ENCODE data around the gene EVC. TPM values are rescaled to one million over a fixed set of nuclear protein-coding genes. Genes with fewer than 3 reads are reported as not detected.
A peak's percentile ranks its signal among the peaks of the same experiment; 100 is the strongest.

The EVC gene
- total RNA-seq, 2 donors from 2014 or later: 7.2 TPM; not detected in 1

DNA sequence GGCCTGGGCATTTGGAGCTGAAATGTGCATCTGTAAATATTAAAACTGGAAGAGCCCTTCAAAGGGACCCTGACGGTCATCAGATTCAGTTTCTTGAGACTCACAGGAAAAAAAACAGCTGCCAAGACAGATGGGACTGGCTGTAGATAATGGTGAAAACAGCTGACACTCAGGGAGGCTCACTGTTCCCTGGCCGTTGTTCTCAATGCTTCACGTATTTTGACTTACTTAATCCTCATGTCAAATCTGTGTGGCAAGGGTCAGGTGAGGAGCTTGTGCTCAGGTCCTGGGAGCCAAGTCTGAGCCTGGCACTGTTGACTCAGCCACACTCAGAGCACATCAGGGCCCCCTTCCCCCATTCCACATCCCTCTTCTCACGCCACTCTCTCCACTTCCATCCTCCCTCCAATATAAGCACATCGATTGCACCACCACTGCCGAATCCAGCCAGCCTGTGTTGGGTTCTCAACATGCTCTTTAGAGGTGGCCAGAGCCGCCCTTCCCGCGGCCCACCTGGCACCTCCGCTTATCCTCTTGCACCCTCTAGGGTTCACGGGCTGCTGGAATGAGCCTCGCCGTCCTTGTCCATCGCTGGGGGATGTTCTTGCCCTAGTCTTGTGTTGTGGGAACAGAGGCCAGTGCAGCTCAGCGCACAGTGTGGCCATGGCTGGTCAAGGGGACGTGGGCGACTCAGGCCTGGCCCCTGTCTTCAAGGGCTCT lies 40.1 kb downstream of the EVC start:
- Mint-ChIP-seq H3K4me3 (no peak overlapping the region), H3K27me3 (no peaks in the 10 kb centered on the region), H3K4me1 (ENCODE audit: low read depth in 2 of 2) (no peaks in the 10 kb centered on the region), H3K36me3 (no peaks in the 10 kb centered on the region), H3K9me3 (no peaks in the 10 kb centered on the region), H3K27ac (no peak overlapping the region)
- no peak for DNase-seq (ENCODE audit: low spot score)
- ATAC-seq: no peak

DNA sequence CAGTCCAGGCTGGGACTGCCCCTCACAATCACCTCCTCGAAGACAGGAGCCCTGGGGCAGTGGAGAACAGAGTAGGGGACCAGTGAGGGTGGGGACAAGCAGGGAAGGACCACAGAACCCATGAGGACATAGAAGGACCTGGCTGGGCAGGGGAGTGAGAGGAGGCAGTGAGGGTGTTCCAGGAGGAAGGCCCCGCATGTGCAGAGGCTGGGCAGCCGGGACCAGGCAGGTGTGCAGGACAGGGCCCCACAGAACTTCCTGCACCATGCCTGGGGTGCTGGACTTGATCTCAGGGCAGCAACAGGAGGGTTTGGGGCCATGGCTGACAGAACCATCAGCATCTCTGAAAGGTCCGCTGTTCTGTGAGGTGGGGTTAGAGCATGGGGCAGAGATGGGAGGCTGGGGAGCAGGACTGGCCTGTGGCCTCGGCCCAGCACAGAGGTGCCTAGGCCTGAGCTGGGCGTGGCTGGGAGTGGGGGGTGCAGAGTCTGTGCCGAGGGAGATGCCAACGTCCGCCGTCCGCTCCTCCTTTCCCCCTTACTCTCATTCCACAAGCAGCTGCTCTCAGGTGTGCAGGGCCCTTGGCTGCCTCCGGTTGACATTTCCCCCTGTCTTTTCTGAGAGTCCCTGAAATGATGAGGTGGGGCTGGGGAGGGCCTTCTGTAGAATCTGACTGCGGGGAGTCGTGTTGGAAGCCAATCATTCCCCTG lies 40.8 kb downstream of the EVC start:
- Mint-ChIP-seq H3K27me3 (no peaks in the 10 kb centered on the region), H3K4me3 (no peak overlapping the region), H3K4me1 (ENCODE audit: low read depth in 2 of 2) (no peaks in the 10 kb centered on the region), H3K9me3 (no peaks in the 10 kb centered on the region), H3K27ac (no peak overlapping the region), H3K36me3 (no peaks in the 10 kb centered on the region)
- no peak for DNase-seq (ENCODE audit: low spot score)
- peak in 1 of 2 donors; percentile 21 for ATAC-seq

DNA sequence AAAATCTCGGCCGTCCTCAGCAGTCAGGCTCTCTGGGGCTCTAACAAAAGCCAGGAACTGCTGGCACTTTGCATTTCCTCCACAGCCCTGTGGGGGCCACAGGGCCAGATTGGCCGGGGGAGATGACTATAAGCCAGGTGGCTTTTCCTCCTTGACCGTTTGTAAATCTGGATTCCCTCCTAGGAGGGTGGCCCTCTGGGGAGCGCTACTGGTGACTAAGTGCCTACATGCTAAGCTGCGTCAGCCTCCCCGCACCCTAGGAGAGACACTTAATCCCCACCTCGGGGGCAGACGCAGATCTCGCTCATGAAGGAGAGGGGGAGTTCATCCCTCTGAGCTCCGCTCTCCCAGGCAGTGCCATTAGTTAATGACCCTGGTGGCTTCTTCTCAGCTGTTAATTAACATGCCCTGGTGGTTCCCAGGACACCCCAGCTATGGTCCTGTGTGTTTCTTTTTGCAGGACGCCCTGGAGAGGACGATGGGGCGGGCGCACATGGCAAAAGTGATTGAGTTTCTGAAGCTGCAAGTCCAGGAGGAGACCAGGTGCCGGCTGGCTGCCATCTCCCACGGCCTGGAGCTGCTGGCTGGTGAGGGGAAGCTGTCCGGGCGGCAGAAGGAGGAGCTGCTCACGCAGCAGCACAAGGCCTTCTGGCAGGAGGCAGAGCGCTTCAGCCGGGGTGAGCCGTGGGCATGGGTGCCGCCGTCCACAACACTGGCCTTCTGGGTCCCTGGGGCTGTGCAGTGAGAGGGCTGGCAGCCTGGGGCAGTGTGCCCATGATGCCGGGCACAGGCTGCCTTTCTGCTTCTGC lies 41.6 kb downstream of the EVC start:
- DNase-seq (ENCODE audit: low spot score) (no peak), ATAC-seq (no peak)
- H3K27ac Mint-ChIP-seq: no peak overlapping the region
- no peaks in the 10 kb centered on the region for H3K4me1 Mint-ChIP-seq (ENCODE audit: low read depth in 2 of 2)
- H3K36me3 Mint-ChIP-seq: no peaks in the 10 kb centered on the region
- H3K4me3 Mint-ChIP-seq: no peak overlapping the region
- no peaks in the 10 kb centered on the region for H3K27me3 Mint-ChIP-seq
- H3K9me3 Mint-ChIP-seq: no peaks in the 10 kb centered on the region

DNA sequence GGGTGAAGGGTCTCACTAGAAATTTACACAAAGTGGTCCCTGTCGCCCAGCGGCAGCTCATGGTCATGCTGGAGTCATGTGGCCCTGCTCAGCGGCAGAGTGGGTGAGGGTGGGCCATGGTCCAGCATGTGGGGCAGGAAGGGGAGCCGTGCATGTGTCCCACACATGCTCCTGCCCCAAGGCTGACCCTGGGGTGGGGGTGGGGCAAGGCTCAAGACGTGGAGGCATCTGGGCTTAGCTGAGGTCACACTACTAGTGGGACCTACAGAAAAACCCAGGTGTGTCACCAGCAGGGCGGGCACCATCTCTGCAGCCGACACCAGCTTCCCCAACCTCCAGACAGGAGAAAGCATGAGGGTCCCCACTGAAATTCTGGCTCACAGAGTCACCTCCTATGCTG lies 42.4 kb downstream of the EVC start:
- Mint-ChIP-seq H3K9me3 (no peaks in the 10 kb centered on the region), H3K27me3 (no peaks in the 10 kb centered on the region), H3K27ac (no peak overlapping the region), H3K4me1 (ENCODE audit: low read depth in 2 of 2) (no peaks in the 10 kb centered on the region), H3K4me3 (no peak overlapping the region), H3K36me3 (no peaks in the 10 kb centered on the region)
- ATAC-seq: no peak
- DNase-seq (ENCODE audit: low spot score): no peak

DNA sequence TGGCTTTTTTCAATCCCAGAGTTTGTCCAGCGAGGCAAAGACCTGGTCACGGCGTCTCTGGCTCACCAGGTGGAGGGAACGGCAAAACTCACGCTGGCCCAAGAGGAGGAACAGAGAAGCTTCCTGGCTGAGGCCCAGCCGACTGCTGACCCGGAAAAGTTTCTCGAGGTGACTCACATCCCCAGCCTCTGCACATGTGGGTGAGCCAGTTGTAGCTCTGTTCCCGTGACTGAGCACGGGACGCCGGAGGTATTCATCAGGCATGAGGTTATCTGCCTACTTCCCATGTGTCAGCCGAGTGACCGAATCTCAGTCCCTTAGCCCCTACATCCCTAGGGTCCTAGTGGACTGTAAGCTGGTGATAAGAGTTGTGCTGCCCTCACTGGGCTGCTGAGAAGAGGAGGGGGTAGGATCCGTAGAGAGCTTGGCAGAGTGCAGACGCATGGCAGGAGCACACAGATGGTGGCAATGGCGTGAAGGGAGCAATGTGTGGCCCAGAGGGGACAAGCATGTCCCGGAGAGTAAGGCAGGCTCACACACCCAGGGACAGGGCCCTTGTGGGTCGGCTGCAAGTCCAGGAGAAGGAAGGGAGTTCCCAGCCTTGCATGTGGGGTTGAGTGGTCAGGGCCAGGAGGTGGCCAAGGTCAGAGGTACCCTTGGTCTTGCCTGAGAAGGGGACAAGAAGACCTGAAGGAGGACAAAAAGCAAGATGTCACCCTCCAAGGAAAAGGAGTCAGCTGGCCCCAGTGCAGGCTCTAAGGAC lies 42.9 kb downstream of the EVC start:
- Mint-ChIP-seq H3K36me3 (no peaks in the 10 kb centered on the region), H3K4me1 (ENCODE audit: low read depth in 2 of 2) (no peaks in the 10 kb centered on the region), H3K27me3 (no peaks in the 10 kb centered on the region), H3K4me3 (no peak overlapping the region), H3K9me3 (no peaks in the 10 kb centered on the region), H3K27ac (no peak overlapping the region)
- ATAC-seq: no peak
- DNase-seq (ENCODE audit: low spot score): no peak

DNA sequence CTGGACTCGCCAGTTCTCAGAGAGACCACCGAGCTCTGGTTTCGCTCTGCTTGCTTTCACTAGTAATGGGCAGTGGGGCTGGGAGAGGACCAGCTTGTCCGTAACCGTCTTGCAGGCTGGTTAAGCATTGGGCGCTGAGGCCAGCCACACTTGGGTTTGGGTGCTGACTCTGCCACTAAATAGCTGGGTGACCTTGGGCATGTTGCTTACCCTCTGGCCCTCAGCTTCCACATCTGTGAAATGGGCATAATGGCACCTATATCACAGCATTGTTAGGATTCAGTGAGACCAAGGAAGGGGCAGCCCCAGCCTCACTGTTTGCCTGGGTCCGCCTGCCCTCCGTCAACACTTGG lies 43.5 kb downstream of the EVC start:
- Mint-ChIP-seq H3K9me3 (no peaks in the 10 kb centered on the region), H3K36me3 (no peaks in the 10 kb centered on the region), H3K4me1 (ENCODE audit: low read depth in 2 of 2) (no peaks in the 10 kb centered on the region), H3K27ac (no peak overlapping the region), H3K27me3 (no peaks in the 10 kb centered on the region), H3K4me3 (no peak overlapping the region)
- DNase-seq (ENCODE audit: low spot score): no peak
- no peak for ATAC-seq

DNA sequence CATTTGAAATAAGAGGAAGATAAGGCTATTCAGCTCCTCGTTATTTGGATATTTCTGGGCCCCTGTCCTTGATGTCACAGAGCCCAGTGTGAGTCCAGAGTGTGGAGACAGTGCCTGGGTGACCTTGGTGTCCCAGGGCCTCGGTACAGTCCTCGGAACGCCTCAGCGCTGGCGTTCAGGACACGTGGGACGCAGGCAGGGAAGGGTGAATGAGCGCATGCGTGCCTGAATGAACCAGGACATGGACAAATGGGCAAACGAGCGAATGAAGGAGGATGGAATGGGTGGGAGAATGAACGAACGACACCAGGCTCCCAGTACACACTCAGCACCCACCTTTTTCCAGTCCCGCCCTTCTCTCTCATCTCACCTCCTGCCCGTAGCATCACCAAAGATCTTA lies 44.2 kb downstream of the EVC start:
- DNase-seq (ENCODE audit: low spot score) (no peak), ATAC-seq (no peak)
- H3K36me3 Mint-ChIP-seq: no peaks in the 10 kb centered on the region
- no peaks in the 10 kb centered on the region for H3K27me3 Mint-ChIP-seq
- no peak overlapping the region for H3K4me3 Mint-ChIP-seq
- no peaks in the 10 kb centered on the region for H3K4me1 Mint-ChIP-seq (ENCODE audit: low read depth in 2 of 2)
- H3K27ac Mint-ChIP-seq: no peak overlapping the region
- no peaks in the 10 kb centered on the region for H3K9me3 Mint-ChIP-seq

DNA sequence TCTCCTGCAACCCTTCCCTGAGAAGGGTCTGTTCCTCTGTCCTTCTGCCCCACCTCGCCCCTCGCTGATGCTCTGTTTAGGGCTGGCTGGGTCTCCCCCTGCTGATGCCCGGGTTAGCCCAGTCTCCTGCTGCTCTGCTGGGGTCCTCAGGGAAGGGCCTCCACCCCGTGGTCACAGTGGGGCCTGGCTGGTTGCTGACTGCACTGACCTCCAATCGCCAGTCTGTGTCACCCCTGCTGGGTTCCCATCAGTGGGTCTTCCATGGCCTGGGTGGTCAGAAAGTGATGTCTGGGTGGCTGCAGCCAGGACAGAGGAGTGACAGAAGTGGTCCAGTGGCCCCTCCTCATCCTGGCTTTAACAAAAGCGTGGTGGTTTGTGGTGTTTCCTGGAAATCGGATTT lies 44.7 kb downstream of the EVC start:
- H3K4me1 Mint-ChIP-seq (ENCODE audit: low read depth in 2 of 2): no peaks in the 10 kb centered on the region

DNA sequence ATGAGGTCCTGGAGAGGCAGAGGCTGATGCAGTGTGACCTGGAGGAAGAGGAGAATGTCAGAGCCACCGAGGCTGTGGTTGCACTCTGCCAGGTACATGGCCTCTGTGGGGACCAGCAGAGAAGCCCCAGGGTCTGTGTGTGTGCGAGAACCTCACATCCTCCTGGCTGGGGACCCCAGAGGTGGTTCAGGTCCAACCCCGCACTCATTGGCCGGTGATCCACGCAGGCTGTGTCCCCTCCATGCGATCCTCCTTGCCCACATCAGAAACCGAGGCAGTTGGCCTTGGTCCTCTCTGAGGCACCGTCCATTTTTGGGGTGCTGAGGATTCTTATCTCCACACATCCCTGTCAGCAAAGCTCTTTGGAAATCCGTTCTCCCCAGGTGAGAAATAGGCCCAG lies 45.3 kb downstream of the EVC start:
- no peaks in the 10 kb centered on the region for H3K4me1 Mint-ChIP-seq (ENCODE audit: low read depth in 2 of 2)
- DNase-seq (ENCODE audit: low spot score) (no peak), ATAC-seq (no peak)
- H3K9me3 Mint-ChIP-seq: no peaks in the 10 kb centered on the region
- no peaks in the 10 kb centered on the region for H3K36me3 Mint-ChIP-seq
- H3K27ac Mint-ChIP-seq: no peak overlapping the region
- H3K27me3 Mint-ChIP-seq: no peaks in the 10 kb centered on the region
- H3K4me3 Mint-ChIP-seq: no peak overlapping the region

More for the DNA sequence above, 44.7 kb downstream of the EVC start:
- Mint-ChIP-seq H3K27ac (no peak overlapping the region), H3K9me3 (no peaks in the 10 kb centered on the region), H3K27me3 (no peaks in the 10 kb centered on the region), H3K36me3 (no peaks in the 10 kb centered on the region), H3K4me3 (no peak overlapping the region)
- ATAC-seq (no peak), DNase-seq (ENCODE audit: low spot score) (no peak)

DNA sequence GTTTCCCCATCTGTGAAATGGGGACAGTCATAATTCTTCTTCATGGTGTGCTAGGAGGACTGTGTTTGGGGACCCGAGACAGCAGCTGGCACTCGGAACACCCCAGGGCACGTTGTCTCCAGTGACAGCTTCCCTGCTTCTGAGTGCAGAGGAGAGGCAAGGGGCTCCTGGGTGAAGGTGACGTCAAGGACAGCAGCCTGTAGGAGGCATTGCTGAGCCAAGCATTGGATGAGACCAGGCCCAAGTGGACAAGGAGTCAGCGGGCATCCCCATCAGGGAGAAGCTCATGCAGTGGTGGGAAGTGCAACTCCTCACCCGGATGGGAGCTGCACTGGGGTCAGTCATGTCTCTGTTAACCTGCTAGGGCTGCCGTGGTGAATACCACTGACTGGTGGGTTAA lies 46.1 kb downstream of the EVC start:
- Mint-ChIP-seq H3K4me1 (ENCODE audit: low read depth in 2 of 2) (no peaks in the 10 kb centered on the region), H3K4me3 (no peak overlapping the region), H3K27ac (no peak overlapping the region), H3K27me3 (no peaks in the 10 kb centered on the region), H3K36me3 (no peaks in the 10 kb centered on the region), H3K9me3 (no peaks in the 10 kb centered on the region)
- DNase-seq (ENCODE audit: low spot score) (no peak), ATAC-seq (no peak)

DNA sequence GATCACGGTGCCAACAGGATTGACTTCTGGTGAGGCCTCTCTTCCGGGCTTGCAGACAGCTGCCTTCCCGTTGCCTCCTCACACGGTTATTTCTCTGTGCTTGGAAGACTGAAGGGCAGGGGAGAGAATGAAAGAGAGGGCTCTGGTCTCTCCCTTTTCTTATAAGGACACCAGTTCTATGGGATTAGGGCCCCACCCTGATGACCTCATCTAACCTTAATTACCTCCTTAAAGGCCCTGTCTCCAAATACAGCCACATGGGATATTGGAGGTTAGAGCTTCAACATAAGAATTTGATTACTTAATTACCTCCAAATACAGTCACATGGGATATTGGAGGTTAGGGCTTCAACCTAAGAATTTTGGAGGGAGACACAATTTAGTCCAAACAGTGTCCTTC lies 46.5 kb downstream of the EVC start:
- H3K27me3 Mint-ChIP-seq: no peaks in the 10 kb centered on the region
- no peak overlapping the region for H3K27ac Mint-ChIP-seq
- no peak for ATAC-seq
- H3K36me3 Mint-ChIP-seq: no peaks in the 10 kb centered on the region
- no peak for DNase-seq (ENCODE audit: low spot score)
- no peak overlapping the region for H3K4me3 Mint-ChIP-seq
- no peaks in the 10 kb centered on the region for H3K4me1 Mint-ChIP-seq (ENCODE audit: low read depth in 2 of 2)
- H3K9me3 Mint-ChIP-seq: no peaks in the 10 kb centered on the region

DNA sequence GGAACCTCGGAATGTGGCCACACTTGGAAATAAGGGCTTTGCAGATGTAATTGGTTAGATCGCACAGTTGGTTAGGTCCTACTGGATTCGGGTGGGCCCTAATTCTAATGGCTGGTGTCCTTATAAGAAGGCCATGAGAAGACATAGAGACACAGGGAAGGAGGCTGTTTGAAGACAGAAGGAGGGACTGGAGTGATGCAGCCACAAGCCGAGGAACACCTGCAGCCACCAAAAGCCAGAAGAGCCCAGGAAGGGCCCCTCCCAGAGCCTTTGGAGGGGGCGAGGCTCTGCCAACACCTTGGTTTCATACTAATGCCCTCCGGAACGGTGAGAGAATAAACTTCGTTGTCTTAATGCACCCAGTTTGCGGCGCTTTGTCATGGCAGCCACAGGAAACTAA lies 47.0 kb downstream of the EVC start:
- no peak overlapping the region for H3K4me3 Mint-ChIP-seq
- H3K27ac Mint-ChIP-seq: no peak overlapping the region
- no peaks in the 10 kb centered on the region for H3K27me3 Mint-ChIP-seq
- DNase-seq (ENCODE audit: low spot score): no peak
- no peaks in the 10 kb centered on the region for H3K36me3 Mint-ChIP-seq
- H3K4me1 Mint-ChIP-seq (ENCODE audit: low read depth in 2 of 2): no peaks in the 10 kb centered on the region
- ATAC-seq: no peak
- no peaks in the 10 kb centered on the region for H3K9me3 Mint-ChIP-seq

DNA sequence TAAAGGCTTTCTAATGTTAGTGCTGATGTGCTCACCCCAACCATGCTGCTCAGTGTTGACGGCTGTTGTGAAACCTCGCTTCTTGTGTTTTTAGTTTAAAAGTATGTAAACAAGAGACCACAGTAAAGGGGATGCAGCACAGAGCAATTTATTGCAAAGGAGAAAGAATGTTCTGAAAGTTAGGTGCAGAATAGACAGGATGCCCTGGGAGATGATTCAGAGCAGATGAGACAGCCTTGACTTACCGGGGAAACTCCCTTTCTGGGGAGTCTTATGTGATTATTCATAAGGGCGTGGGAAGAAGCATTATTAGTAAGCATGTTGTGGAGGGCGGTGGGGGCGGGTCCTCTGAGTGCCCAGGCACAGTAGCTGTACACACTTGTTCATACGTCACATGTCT lies 47.7 kb downstream of the EVC start:
- no peaks in the 10 kb centered on the region for H3K27me3 Mint-ChIP-seq
- no peak overlapping the region for H3K27ac Mint-ChIP-seq
- H3K4me1 Mint-ChIP-seq (ENCODE audit: low read depth in 2 of 2): no peaks in the 10 kb centered on the region
- DNase-seq (ENCODE audit: low spot score) (no peak), ATAC-seq (peak; percentile 63 to 91)
- H3K9me3 Mint-ChIP-seq: no peaks in the 10 kb centered on the region
- H3K36me3 Mint-ChIP-seq: no peaks in the 10 kb centered on the region
- no peak overlapping the region for H3K4me3 Mint-ChIP-seq

All from natural killer cell treated with Interleukin-12 subunit alpha and Interleukin-12 subunit beta and Interleukin-15 and Interleukin-18, amount 100 ng/mL, for 72 hours (primary cell).